MCF 10A (cell line): ENCODE measurements around the gene TRIM71. TPM values are rescaled to one million over a fixed set of nuclear protein-coding genes. Genes with fewer than 3 reads are reported as not detected.
"Not testable (repeated sequence)": the region's sequence is repeated elsewhere in the genome, so short reads cannot be mapped to it uniquely, and the experiment has no call there.

ENCODE experiments used
- BruUV-seq: library from RNA; stranded (reverse); fragments of 400-500 nt; replicated peaks from 2 replicates; lab custom pipeline; 2021; lab: Mats Ljungman, UMichigan
- CTCF ChIA-PET: fragments of 300-600 bp; sonication (Branson Sonifier 250); formaldehyde crosslinking; extraction: SDS; loops from one replicate; lab custom pipeline; 2021; ENCODE audit warnings: antibody characterized with exemption, inconsistent platforms; lab: Yijun Ruan, JAX
- POLR2A ChIA-PET: fragments of 300-600, 350-650 bp; sonication (Branson Sonifier 250); formaldehyde crosslinking; extraction: SDS; loops from one replicate; lab custom pipeline; 2020; ENCODE audit warnings: antibody characterized with exemption, inconsistent platforms; lab: Yijun Ruan, JAX
- DNase-seq: peaks from one replicate; pipeline ENCODE4 v3.0.0-alpha.2; 2018; ENCODE audit not compliant: unreplicated experiment
- H3K27ac Mint-ChIP-seq: one replicate; pipeline ENCODE4 v1.8.0; 2022; ENCODE audit warnings: mild to moderate bottlenecking, low read depth, mixed read lengths; ENCODE audit not compliant: unreplicated experiment
- H3K27me3 Mint-ChIP-seq: one replicate; pipeline ENCODE4 v1.8.0; 2022; ENCODE audit warnings: mixed read lengths; ENCODE audit not compliant: insufficient read depth, unreplicated experiment
- H3K36me3 Mint-ChIP-seq: one replicate; pipeline ENCODE4 v1.8.0; 2022; ENCODE audit warnings: mild to moderate bottlenecking, moderate library complexity, mixed read lengths; ENCODE audit not compliant: insufficient read depth, unreplicated experiment
- H3K4me1 Mint-ChIP-seq: one replicate; pipeline ENCODE4 v1.8.0; 2022; ENCODE audit warnings: mixed read lengths; ENCODE audit not compliant: insufficient read depth, unreplicated experiment
- H3K4me3 Mint-ChIP-seq: one replicate; pipeline ENCODE4 v1.8.0; 2022; ENCODE audit warnings: mild to moderate bottlenecking, moderate library complexity, mixed read lengths; ENCODE audit not compliant: unreplicated experiment
- H3K9me3 Mint-ChIP-seq: one replicate; pipeline ENCODE4 v1.8.0; 2022; ENCODE audit warnings: mixed read lengths; ENCODE audit not compliant: unreplicated experiment
- CTCF ChIP-seq: fragments of 200-600 bp; IDR thresholded peaks from one replicate; pipeline ENCODE4 v1.8.0; 2022; ENCODE audit warnings: antibody characterized with exemption, mild to moderate bottlenecking; ENCODE audit not compliant: unreplicated experiment
- intact Hi-C: fragments of 100-400 bp; cut with micrococcal nuclease; formaldehyde crosslinking; loops from 2 replicates; pipeline ENCODE4 v1.14.1; 2022
- total RNA-seq: library from RNA; stranded (reverse); gene quantifications from 2 replicates; pipeline ENCODE4 v1.2.3, GENCODE V29; 2022

Gene TRIM71
- total RNA-seq, 1 experiment from 2014 or later: 0.05 TPM

GRCh38 chr3:32937331-32937730, 119.5 kb downstream of the TRIM71 start:
- Mint-ChIP-seq H3K9me3 (no peaks in the 10 kb centered on the region), H3K4me3 (no peak overlapping the region), H3K27ac (no peak overlapping the region), H3K36me3 (no peaks in the 10 kb centered on the region), H3K27me3 (no peaks in the 10 kb centered on the region), H3K4me1 (no peaks in the 10 kb centered on the region)
- intact Hi-C loops: no loop called here
- POLR2A ChIA-PET: no interaction called here
- TF ChIP-seq CTCF: no peak
- CTCF ChIA-PET: interaction anchor here (0.6 to 1.2 kb wide), 2 partner anchors 12 to 91 kb away, joined by 3 to 5 read pairs; no protein-coding TSS in a partner anchor
- BruUV-seq: no TSS peak
- no peak for DNase-seq

GRCh38 chr3:32939531-32940284, 121.9 kb downstream of the TRIM71 start:
- DNase-seq, H3K27ac Mint-ChIP-seq, POLR2A ChIA-PET, H3K9me3 Mint-ChIP-seq, H3K4me3 Mint-ChIP-seq, H3K27me3 Mint-ChIP-seq, H3K4me1 Mint-ChIP-seq, BruUV-seq, intact Hi-C loops, H3K36me3 Mint-ChIP-seq: not testable (repeated sequence)
- CTCF ChIA-PET: interaction anchor here (0.7 to 1.7 kb wide), 4 partner anchors 23 to 206 kb away, joined by 4 to 8 read pairs (median 4); no protein-coding TSS in a partner anchor

GRCh38 chr3:32940726-32941125, 122.9 kb downstream of the TRIM71 start:
- H3K36me3 Mint-ChIP-seq: no peaks in the 10 kb centered on the region

GRCh38 chr3:32945136-32945535, 127.3 kb downstream of the TRIM71 start:
- no peaks in the 10 kb centered on the region for H3K9me3 Mint-ChIP-seq
- intact Hi-C loops: no loop called here
- H3K4me1 Mint-ChIP-seq: no peaks in the 10 kb centered on the region
- POLR2A ChIA-PET: no interaction called here
- TF ChIP-seq CTCF: no peak
- H3K36me3 Mint-ChIP-seq: no peaks in the 10 kb centered on the region
- H3K27ac Mint-ChIP-seq: no peak overlapping the region
- H3K27me3 Mint-ChIP-seq: no peaks in the 10 kb centered on the region
- no peak overlapping the region for H3K4me3 Mint-ChIP-seq
- CTCF ChIA-PET: no interaction called here
- DNase-seq: peak; percentile 69
- BruUV-seq: no TSS peak

More at GRCh38 chr3:32940726-32941125, 122.9 kb downstream of the TRIM71 start:
- TF ChIP-seq CTCF: no peak
- intact Hi-C loops: no loop called here
- BruUV-seq: no TSS peak
- no peaks in the 10 kb centered on the region for H3K4me1 Mint-ChIP-seq
- ChIA-PET CTCF (interaction anchor here (0.6 to 1.7 kb wide), 4 partner anchors 55 to 431 kb away, joined by 4 to 8 read pairs (median 4); no protein-coding TSS in a partner anchor), POLR2A (no interaction called here)
- H3K27ac Mint-ChIP-seq: no peak overlapping the region
- H3K9me3 Mint-ChIP-seq: no peaks in the 10 kb centered on the region
- H3K4me3 Mint-ChIP-seq: no peak overlapping the region
- H3K27me3 Mint-ChIP-seq: no peaks in the 10 kb centered on the region
- no peak for DNase-seq

GRCh38 chr3:32945598-32945997, 127.8 kb downstream of the TRIM71 start:
- POLR2A ChIA-PET, CTCF ChIA-PET, H3K36me3 Mint-ChIP-seq: not testable (repeated sequence)

More at GRCh38 chr3:32945598-32945997, 127.8 kb downstream of the TRIM71 start:
- H3K4me1 Mint-ChIP-seq, DNase-seq, H3K27me3 Mint-ChIP-seq, H3K4me3 Mint-ChIP-seq, intact Hi-C loops, BruUV-seq, H3K9me3 Mint-ChIP-seq, H3K27ac Mint-ChIP-seq: not testable (repeated sequence)
